ENCODE measurements around the gene ITM2B. TPM values are rescaled to one million over a fixed set of nuclear protein-coding genes. Genes with fewer than 3 reads are reported as not detected.

The ITM2B gene
- total RNA-seq, 1 experiment from 2014 or later: 178 TPM

- Mint-ChIP-seq H3K4me3 (no peak overlapping the region), H3K36me3 (no peaks in the 10 kb centered on the region), H3K27ac (no peak overlapping the region), H3K27me3 (ENCODE audit: low read depth) (no peaks in the 10 kb centered on the region; the same call in 1 of the 2 replicates), H3K4me1 (no peaks in the 10 kb centered on the region), H3K9me3 (no peaks in the 10 kb centered on the region)
- ATAC-seq (no peak), DNase-seq (ENCODE audit: low spot score) (no peak)
- POLR2A ChIA-PET: no interaction called here
- CTCF ChIA-PET: no interaction called here
- TF ChIP-seq USF2 (CRISPR knock-in tag; IDR thresholded peaks at IDR 0.05) (no peak), E2F5 (CRISPR knock-in tag; IDR thresholded peaks at IDR 0.05) (no peak), IRF2 (CRISPR knock-in tag; IDR thresholded peaks at IDR 0.05; ENCODE audit: borderline replicate concordance, low read depth) (no peak), GRHL2 (CRISPR knock-in tag; IDR thresholded peaks at IDR 0.05; ENCODE audit: insufficient replicate concordance, severe bottlenecking) (no peak), ZMAT4 (CRISPR knock-in tag; IDR thresholded peaks at IDR 0.05) (no peak), NFATC4 (CRISPR knock-in tag; IDR thresholded peaks at IDR 0.05) (no peak), ZNF423 (CRISPR knock-in tag; IDR thresholded peaks at IDR 0.05) (no peak), CREB1 (CRISPR knock-in tag; IDR thresholded peaks at IDR 0.05) (no peak), FOXP1 (CRISPR knock-in tag; IDR thresholded peaks at IDR 0.05; ENCODE audit: borderline replicate concordance) (no peak), MYBL2 (CRISPR knock-in tag; IDR thresholded peaks at IDR 0.05) (no peak)
These were observed 8.3 kb upstream of the ITM2B start for GRCh38 chr13:48224701-48225100.

- peaks cover 15% of the 10 kb centered on the region for H3K27me3 Mint-ChIP-seq (ENCODE audit: low read depth)
These were observed 2.5 kb upstream of the ITM2B start for GRCh38 chr13:48230541-48230940.

More at GRCh38 chr13:48230541-48230940, 2.5 kb upstream of the ITM2B start:
- DNase-seq (ENCODE audit: low spot score): no peak
- H3K9me3 Mint-ChIP-seq: no peaks in the 10 kb centered on the region
- no peak for TF ChIP-seq FOXJ3 (CRISPR knock-in tag; IDR thresholded peaks at IDR 0.05; ENCODE audit: borderline replicate concordance)
- TF ChIP-seq ARID4B (CRISPR knock-in tag; IDR thresholded peaks at IDR 0.05; ENCODE audit: borderline replicate concordance): no peak
- no peak for TF ChIP-seq NFYB (CRISPR knock-in tag; conservative IDR thresholded peaks at IDR 0.05; ENCODE audit: low read depth)
- TF ChIP-seq TEAD4 (CRISPR knock-in tag; IDR thresholded peaks at IDR 0.05): no peak
- TF ChIP-seq CTCF (IDR thresholded peaks at IDR 0.05): no peak
- TF ChIP-seq STAT6 (CRISPR knock-in tag; conservative IDR thresholded peaks at IDR 0.05; ENCODE audit: low read depth): no peak
- ChIA-PET POLR2A (no interaction called here), CTCF (no interaction called here)
- H3K36me3 Mint-ChIP-seq: no peaks in the 10 kb centered on the region
- no peak overlapping the region for H3K4me3 Mint-ChIP-seq
- peaks cover 17% of the 10 kb centered on the region for H3K4me1 Mint-ChIP-seq
- no peak overlapping the region for H3K27ac Mint-ChIP-seq
- ATAC-seq: no peak
